Sigmoid colon (tissue), 7 donors: ENCODE results near the gene INSIG2. TPM values are rescaled to one million over a fixed set of nuclear protein-coding genes. Genes with fewer than 3 reads are reported as not detected.

Source experiments
- DNase-seq: peaks from one replicate; pipeline ENCODE4 v3.0.0-alpha.2; 2019
- H3K27ac ChIP-seq, 4 donors: fragments of 200-600 bp; sonication (generic); one replicate each; pipeline ENCODE4 v1.5.1; 2016 to 2019; ENCODE audit warnings: mild to moderate bottlenecking in 1 of 4
- H3K27me3 ChIP-seq, 3 donors: fragments of 200-600 bp; sonication (generic); one replicate each; pipeline ENCODE4 v1.5.1; 2019; ENCODE audit warnings: mild to moderate bottlenecking in 1 of 3
- H3K36me3 ChIP-seq, 4 donors: fragments of 200-600 bp; sonication (generic); one replicate each; pipeline ENCODE4 v1.5.1; 2016 to 2019
- H3K4me1 ChIP-seq, 4 donors: fragments of 200-600 bp; sonication (generic); one replicate each; pipeline ENCODE4 v1.5.1; 2017 to 2019
- H3K4me3 ChIP-seq, 4 donors: fragments of 200-600 bp; sonication (generic); one replicate each; pipeline ENCODE4 v1.5.1; 2017 to 2019; ENCODE audit warnings: mild to moderate bottlenecking in 2 of 4, moderate library complexity in 1 of 4
- H3K9me3 ChIP-seq, 4 donors: fragments of 200-600 bp in 3 of 4; sonication (generic) in 3 of 4; one replicate each; pipeline versions ENCODE4 v1.5.1 to v1.6.1; 2013 to 2019
- EP300 ChIP-seq, 4 donors: sonication (generic); formaldehyde crosslinking; IDR thresholded peaks; one replicate each; pipeline ENCODE4 v1.6.1; 2017; ENCODE audit warnings: antibody characterized with exemption in 4 of 4
- POLR2A ChIP-seq, 2 donors: fragments of 450-650 bp; IDR thresholded peaks; one replicate each; pipeline ENCODE4 v1.6.1; 2016; ENCODE audit warnings: antibody characterized with exemption in 2 of 2, mild to moderate bottlenecking in 2 of 2, moderate library complexity in 2 of 2
- POLR2AphosphoS5 ChIP-seq, 4 donors: sonication (generic); formaldehyde crosslinking; IDR thresholded peaks; one replicate each; pipeline ENCODE4 v1.6.1; 2017; ENCODE audit warnings: antibody characterized with exemption in 4 of 4
- WGBS, 2 donors: extraction: QIAGEN DNeasy Blood & Tissue Kit; methylation state at CpG; one replicate each; pipeline ENCODE4 v1.1.7; 2013; 5-methylcytosine and 5-hydroxymethylcytosine counted together
- intact Hi-C: fragments of 100-400 bp; cut with DNase I; formaldehyde crosslinking; loops from one replicate; pipeline ENCODE4 v1.15.1; 2023
- polyA plus RNA-seq, 3 donors: library from polyadenylated mRNA; stranded (reverse); fragments of 200-250 nt; gene quantifications; one replicate each; pipeline ENCODE4 v1.2.3, GENCODE V29; 2013
- total RNA-seq, 4 donors: library from RNA; depleted of rRNA; stranded (reverse); fragments of >200 nt; gene quantifications; one replicate each; pipeline ENCODE4 v1.1.0, GENCODE V29; 2016
- TF ChIP-seq, protein P1 (sequence below), 4 experiments: fragments of 450-650 bp in 3 of 4; fragments of 200-600 bp in 1 of 4; IDR thresholded peaks; one replicate each; pipeline ENCODE4 v1.5.1; 2016 to 2019; ENCODE audit warnings: antibody characterized with exemption in 4 of 4, mild to moderate bottlenecking in 3 of 4, moderate library complexity in 2 of 4
- donor health status: healthy with polysubstance abuse.
- donor health status: Bipolar disorder and iron deficiency.
- donor health status: healthy.

INSIG2 gene
- total and polyA plus RNA-seq, 7 donors: 7.2 to 20.7 (median 15.2) TPM

DNA sequence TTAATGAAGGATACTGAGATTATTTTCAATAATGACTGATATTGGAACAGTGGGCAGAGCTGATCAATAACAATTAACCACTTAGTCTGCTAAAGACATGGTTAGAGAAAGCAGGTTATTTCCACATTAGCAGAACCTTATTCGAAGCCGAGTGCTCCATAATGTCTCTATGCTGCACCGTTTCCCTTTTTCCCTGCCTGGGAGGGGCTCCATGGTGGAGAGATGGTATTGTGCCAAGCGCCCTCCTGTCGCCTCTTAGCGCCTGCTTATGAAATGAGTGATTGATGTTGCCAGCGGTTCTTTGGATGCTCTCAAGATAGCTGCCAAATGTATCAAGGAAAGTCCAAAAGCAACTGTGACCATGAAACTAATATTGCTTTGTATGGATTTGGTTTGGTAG lies 34.6 kb upstream of the INSIG2 start:
- WGBS, 2 donors: 89 to 91% methylated on average over 7 of the region's 7 CpGs
- no peaks in the 10 kb centered on the region for H3K4me1 ChIP-seq
- no peaks in the 10 kb centered on the region for H3K36me3 ChIP-seq
- no peaks in the 10 kb centered on the region for H3K9me3 ChIP-seq
- intact Hi-C loops: no loop called here
- no peak overlapping the region for H3K27ac ChIP-seq
- no peak for DNase-seq
- H3K27me3 ChIP-seq: peaks cover 0 to 18% (median 6%) of the 10 kb centered on the region in 3 donors
- no peak overlapping the region for H3K4me3 ChIP-seq
- TF ChIP-seq POLR2A (IDR thresholded peaks at IDR 0.05): no peak
- TF ChIP-seq, protein P1, sequence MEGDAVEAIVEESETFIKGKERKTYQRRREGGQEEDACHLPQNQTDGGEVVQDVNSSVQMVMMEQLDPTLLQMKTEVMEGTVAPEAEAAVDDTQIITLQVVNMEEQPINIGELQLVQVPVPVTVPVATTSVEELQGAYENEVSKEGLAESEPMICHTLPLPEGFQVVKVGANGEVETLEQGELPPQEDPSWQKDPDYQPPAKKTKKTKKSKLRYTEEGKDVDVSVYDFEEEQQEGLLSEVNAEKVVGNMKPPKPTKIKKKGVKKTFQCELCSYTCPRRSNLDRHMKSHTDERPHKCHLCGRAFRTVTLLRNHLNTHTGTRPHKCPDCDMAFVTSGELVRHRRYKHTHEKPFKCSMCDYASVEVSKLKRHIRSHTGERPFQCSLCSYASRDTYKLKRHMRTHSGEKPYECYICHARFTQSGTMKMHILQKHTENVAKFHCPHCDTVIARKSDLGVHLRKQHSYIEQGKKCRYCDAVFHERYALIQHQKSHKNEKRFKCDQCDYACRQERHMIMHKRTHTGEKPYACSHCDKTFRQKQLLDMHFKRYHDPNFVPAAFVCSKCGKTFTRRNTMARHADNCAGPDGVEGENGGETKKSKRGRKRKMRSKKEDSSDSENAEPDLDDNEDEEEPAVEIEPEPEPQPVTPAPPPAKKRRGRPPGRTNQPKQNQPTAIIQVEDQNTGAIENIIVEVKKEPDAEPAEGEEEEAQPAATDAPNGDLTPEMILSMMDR (IDR thresholded peaks at IDR 0.05): no peak
- no peak for TF ChIP-seq POLR2AphosphoS5 (IDR thresholded peaks at IDR 0.05)
- no peak for TF ChIP-seq EP300 (IDR thresholded peaks at IDR 0.05)

DNA sequence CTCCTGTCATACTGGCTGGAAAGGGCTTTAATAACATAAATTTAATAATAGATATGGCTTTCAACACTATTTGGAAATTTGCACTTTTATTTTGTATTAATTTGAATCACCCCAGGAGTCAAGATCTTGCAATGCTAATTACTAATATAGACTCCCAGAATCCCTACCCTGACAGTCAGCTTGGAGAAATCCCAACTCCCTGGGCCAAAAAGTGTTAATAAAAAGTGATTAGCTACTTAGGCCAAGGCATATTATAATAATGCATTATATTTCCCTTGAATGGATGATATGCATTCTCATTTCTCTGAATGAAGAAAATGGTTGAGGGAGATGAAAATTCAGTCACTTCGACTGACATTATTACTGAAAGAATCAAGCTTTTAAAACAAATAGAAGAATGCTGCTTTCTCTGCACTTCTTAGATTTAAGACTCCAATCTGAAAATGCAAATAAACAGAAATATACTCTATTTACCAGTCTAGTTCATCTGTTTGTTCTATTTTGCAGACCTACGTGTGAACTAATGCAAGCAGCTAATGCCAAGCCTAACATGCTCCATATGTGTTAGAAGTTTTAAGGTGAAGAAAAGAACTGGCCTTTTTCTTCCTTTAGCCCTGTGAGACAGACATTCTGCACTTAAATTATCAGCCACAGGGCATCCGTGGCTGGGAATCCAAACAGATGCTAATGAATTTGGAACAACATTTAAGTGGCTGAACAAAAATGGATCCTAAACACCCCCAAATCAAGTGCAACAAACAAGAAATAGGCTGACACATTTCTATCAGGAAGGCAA lies 33.9 kb upstream of the INSIG2 start:
- WGBS, 2 donors: 69 to 78% methylated on average over 3 of the region's 3 CpGs
- no peaks in the 10 kb centered on the region for H3K36me3 ChIP-seq
- DNase-seq: no peak
- no peaks in the 10 kb centered on the region for H3K9me3 ChIP-seq
- no peaks in the 10 kb centered on the region for H3K4me1 ChIP-seq
- no peak for TF ChIP-seq EP300 (IDR thresholded peaks at IDR 0.05)
- TF ChIP-seq, protein P1 (IDR thresholded peaks at IDR 0.05): no peak
- no peak for TF ChIP-seq POLR2AphosphoS5 (IDR thresholded peaks at IDR 0.05)
- TF ChIP-seq POLR2A (IDR thresholded peaks at IDR 0.05): no peak
- no peak overlapping the region for H3K4me3 ChIP-seq
- intact Hi-C loops: no loop called here
- no peak overlapping the region for H3K27ac ChIP-seq
- H3K27me3 ChIP-seq: peaks cover 0 to 14% (median 4%) of the 10 kb centered on the region in 3 donors

DNA sequence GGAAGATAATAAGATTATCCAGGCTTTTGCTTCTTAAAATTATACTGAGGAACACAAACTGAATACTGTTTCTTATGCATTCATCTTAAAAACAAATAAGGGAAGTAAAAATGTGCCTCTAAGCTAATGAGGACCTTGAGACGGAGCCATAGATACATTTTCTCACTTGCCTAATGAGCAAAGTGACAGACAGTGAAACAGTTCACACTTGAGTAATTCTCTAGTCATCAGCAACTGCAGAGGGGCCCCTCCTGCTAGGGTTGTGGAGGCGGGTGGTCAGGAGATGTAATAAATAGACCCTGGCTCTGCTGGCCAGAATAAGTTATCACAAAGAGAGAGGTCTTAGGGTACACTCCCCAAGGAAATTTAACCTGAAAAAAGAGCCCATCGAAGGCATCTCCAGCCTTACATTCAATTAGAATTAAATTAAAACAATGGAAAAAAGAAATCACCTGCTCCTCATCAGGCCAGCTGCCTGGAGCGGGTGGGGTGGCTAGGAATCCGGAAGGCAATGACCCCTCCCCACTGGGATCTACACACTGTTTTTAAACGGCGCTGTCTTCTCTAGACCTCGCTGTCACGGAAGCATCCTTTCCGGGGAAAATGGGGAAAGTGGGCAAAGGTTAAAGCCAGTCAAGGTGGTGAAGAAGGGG lies 32.6 kb upstream of the INSIG2 start:
- TF ChIP-seq POLR2AphosphoS5 (IDR thresholded peaks at IDR 0.05): no peak
- TF ChIP-seq POLR2A (IDR thresholded peaks at IDR 0.05): no peak
- TF ChIP-seq, protein P1 (IDR thresholded peaks at IDR 0.05): no peak
- no peak for TF ChIP-seq EP300 (IDR thresholded peaks at IDR 0.05)
- Histone ChIP-seq H3K4me3 (no peak overlapping the region), H3K9me3 (no peaks in the 10 kb centered on the region), H3K27ac (no peak overlapping the region), H3K36me3 (no peaks in the 10 kb centered on the region), H3K27me3 (peaks cover 0 to 4% (median 2%) of the 10 kb centered on the region in 3 donors), H3K4me1 (no peaks in the 10 kb centered on the region)
- intact Hi-C loops: no loop called here
- DNase-seq: no peak
- WGBS, 2 donors: 65 to 74% methylated on average over 10 of the region's 10 CpGs

DNA sequence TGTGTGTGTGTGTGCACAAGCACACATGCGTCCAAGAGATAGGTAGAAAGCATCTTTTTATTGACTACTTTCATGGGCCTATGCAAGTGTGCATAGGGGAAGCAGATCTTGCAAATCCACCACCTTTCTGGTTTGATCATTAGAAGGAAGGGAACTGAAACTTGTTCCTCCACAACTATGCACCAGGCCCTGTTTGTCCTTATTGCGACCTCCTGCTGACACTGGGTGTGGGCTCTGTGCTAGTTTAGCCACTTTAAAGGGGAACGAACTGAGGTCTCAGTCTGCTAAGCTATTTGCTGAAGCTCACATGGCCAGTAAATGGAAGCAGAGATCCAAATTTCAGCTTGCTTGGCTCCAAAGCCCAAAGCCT lies 32.1 kb upstream of the INSIG2 start:
- intact Hi-C loops: no loop called here
- WGBS, 2 donors: 36 to 42% methylated on average over 3 of the region's 3 CpGs
- Histone ChIP-seq H3K27me3 (peaks cover 0 to 6% (median under 1%) of the 10 kb centered on the region in 3 donors), H3K4me1 (no peaks in the 10 kb centered on the region), H3K27ac (no peak overlapping the region), H3K4me3 (no peak overlapping the region), H3K9me3 (no peaks in the 10 kb centered on the region), H3K36me3 (no peaks in the 10 kb centered on the region)
- TF ChIP-seq POLR2AphosphoS5 (IDR thresholded peaks at IDR 0.05): no peak
- TF ChIP-seq POLR2A (IDR thresholded peaks at IDR 0.05): no peak
- TF ChIP-seq EP300 (IDR thresholded peaks at IDR 0.05): no peak
- no peak for DNase-seq

DNA sequence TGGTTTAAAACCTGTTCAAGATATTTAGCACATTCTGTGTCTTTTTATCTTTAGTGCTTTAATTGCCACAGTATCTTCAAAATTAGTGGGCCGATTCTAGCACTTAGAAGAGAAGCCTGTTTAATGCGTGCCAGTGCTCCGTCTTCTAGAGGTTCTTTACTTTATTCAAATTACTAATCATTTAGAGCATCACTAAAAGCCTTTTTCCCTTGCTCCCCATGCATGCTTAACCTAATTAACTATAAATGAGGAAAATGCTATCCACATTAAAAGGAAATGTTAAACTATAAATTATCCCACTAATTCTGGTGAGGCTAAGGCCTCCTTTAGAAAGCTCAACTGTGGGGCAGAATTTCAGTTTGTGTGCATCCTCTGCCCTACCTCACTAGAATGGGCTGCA lies 31.5 kb upstream of the INSIG2 start:
- Histone ChIP-seq H3K36me3 (no peaks in the 10 kb centered on the region), H3K27ac (no peak overlapping the region), H3K4me3 (no peak overlapping the region), H3K27me3 (peaks cover 0 to 9% (median 0%) of the 10 kb centered on the region in 3 donors), H3K4me1 (no peaks in the 10 kb centered on the region), H3K9me3 (no peaks in the 10 kb centered on the region)
- DNase-seq: no peak
- WGBS, 2 donors: 92 to 96% methylated on average over 3 of the region's 3 CpGs
- intact Hi-C loops: no loop called here
- TF ChIP-seq, protein P1 (IDR thresholded peaks at IDR 0.05): no peak
- TF ChIP-seq EP300 (IDR thresholded peaks at IDR 0.05): no peak
